SK-N-SH (cell line): ENCODE results near the gene GRIK1. TPM values are rescaled to one million over a fixed set of nuclear protein-coding genes. Genes with fewer than 3 reads are reported as not detected.

Experiments
- CTCF ChIA-PET: fragments of 300-600, 350-600 bp; formaldehyde crosslinking; extraction: SDS; loops from one replicate; lab custom pipeline; 2021; lab: Yijun Ruan, JAX
- POLR2A ChIA-PET: fragments of 350-600 bp; sonication (Branson Sonifier 250); formaldehyde crosslinking; extraction: SDS; loops from one replicate; lab custom pipeline; 2020; ENCODE audit warnings: antibody characterized with exemption, inconsistent platforms; lab: Yijun Ruan, JAX
- DNase-seq: peaks from one replicate; pipeline ENCODE4 v3.0.0; 2012
- H2AFZ ChIP-seq: fragments of 200-600 bp; sonication (generic); 2 replicates; pipeline ENCODE4 v1.8.1; 2016; ENCODE audit warnings: antibody characterized with exemption, mild to moderate bottlenecking, low read depth
- H3F3A ChIP-seq: fragments of 200-600 bp; sonication (generic); replicated peaks from 2 replicates; pipeline ENCODE3; 2016; ENCODE audit warnings: antibody characterized with exemption, mild to moderate bottlenecking; ENCODE audit not compliant: insufficient read depth
- H3K27ac ChIP-seq, 2 experiments: fragments of 200-500 bp in 1 of 2; fragments of 200-600 bp in 1 of 2; sonication (Bioruptor generic) in 1 of 2; sonication (generic), shearing (Covaris generic) in 1 of 2; 2 replicates each; pipeline versions ENCODE4 v1.5.1 to v1.6.1; 2014 to 2016; ENCODE audit warnings: low read depth in 2 of 2, inconsistent platforms in 1 of 2, low read length in 1 of 2, mild to moderate bottlenecking in 1 of 2, mixed read lengths in 1 of 2
- H3K27me3 ChIP-seq: fragments of 200-600 bp; sonication (generic), shearing (Covaris generic); 2 replicates; pipeline ENCODE4 v1.6.1; 2016; ENCODE audit warnings: mixed run types; ENCODE audit not compliant: insufficient read depth
- H3K36me3 ChIP-seq, 2 experiments: fragments of 200-500 bp in 1 of 2; fragments of 200-600 bp in 1 of 2; sonication (Bioruptor generic) in 1 of 2; sonication (generic) in 1 of 2; replicated peaks in 1 of 2; 2 replicates each; pipeline versions ENCODE3 to v1.5.1; 2014 to 2016; ENCODE audit warnings: low read length in 1 of 2, mild to moderate bottlenecking in 1 of 2; ENCODE audit not compliant: insufficient read depth in 2 of 2, control insufficient read depth in 1 of 2
- H3K4me1 ChIP-seq, 2 experiments: fragments of 200-500 bp in 1 of 2; fragments of 200-600 bp in 1 of 2; sonication (Bioruptor generic) in 1 of 2; sonication (generic), shearing (Covaris generic) in 1 of 2; 2 replicates each; pipeline versions ENCODE4 v1.5.1 to v1.6.1; 2014 to 2016; ENCODE audit warnings: low read depth in 1 of 2, low read length in 1 of 2, mixed run types in 1 of 2; ENCODE audit not compliant: insufficient read depth in 2 of 2, control insufficient read depth in 1 of 2
- H3K4me2 ChIP-seq: fragments of 200-600 bp; sonication (generic), shearing (Covaris generic); 2 replicates; pipeline ENCODE4 v1.6.1; 2017; ENCODE audit warnings: mixed run types
- H3K4me3 ChIP-seq, 2 experiments: fragments of 200-500 bp in 1 of 2; fragments of 200-600 bp in 1 of 2; sonication (Bioruptor generic) in 1 of 2; sonication (generic), shearing (Covaris generic) in 1 of 2; 2 replicates each; pipeline versions ENCODE4 v1.5.1 to v1.8.1; 2014 to 2016; ENCODE audit warnings: low read depth in 2 of 2, inconsistent platforms in 1 of 2, low read length in 1 of 2, mild to moderate bottlenecking in 1 of 2, mixed read lengths in 1 of 2, moderate library complexity in 1 of 2
- H3K79me2 ChIP-seq: fragments of 200-600 bp; sonication (generic); 2 replicates; pipeline ENCODE4 v1.8.1; 2017; ENCODE audit warnings: mild to moderate bottlenecking; ENCODE audit not compliant: insufficient read depth
- H3K9ac ChIP-seq: fragments of 200-600 bp; sonication (generic); 2 replicates; pipeline ENCODE4 v1.6.1; 2017; ENCODE audit warnings: mixed run types
- H3K9me2 ChIP-seq: fragments of 200-600 bp; sonication (generic); 2 replicates; pipeline ENCODE4 v1.6.1; 2017; ENCODE audit warnings: mixed run types
- H3K9me3 ChIP-seq: fragments of 200-600 bp; sonication (generic); 2 replicates; pipeline ENCODE4 v1.6.1; 2017; ENCODE audit warnings: mixed run types, mild to moderate bottlenecking, moderate library complexity
- H4K20me1 ChIP-seq: fragments of 200-600 bp; sonication (generic); 2 replicates; pipeline ENCODE4 v1.6.1; 2017; ENCODE audit warnings: mild to moderate bottlenecking, mixed run types; ENCODE audit not compliant: insufficient read depth
- CHD2 ChIP-seq: fragments of 150-350 bp; IDR thresholded peaks from 2 replicates; pipeline ENCODE4 v1.6.1; 2018; ENCODE audit warnings: low read length; ENCODE audit not compliant: partially characterized antibody
- ELF1 ChIP-seq: IDR thresholded peaks from 2 replicates; pipeline ENCODE4 v1.4.0; 2012
- EP300 ChIP-seq, 2 experiments: IDR thresholded peaks; 2 replicates each; pipeline versions ENCODE4 v1.4.0 to v1.6.1; 2012; ENCODE audit warnings: borderline replicate concordance in 1 of 2, low read depth in 1 of 2, low read length in 1 of 2
- EZH2phosphoT487 ChIP-seq: fragments of 200-600 bp; sonication (generic); IDR thresholded peaks from 2 replicates; pipeline ENCODE4 v1.6.1; 2017; ENCODE audit warnings: low read depth, mixed run types, mild to moderate bottlenecking, antibody characterized with exemption, moderate library complexity, borderline replicate concordance
- FOXM1 ChIP-seq: IDR thresholded peaks from 2 replicates; pipeline ENCODE4 v1.4.0; 2012; ENCODE audit warnings: low read depth, mild to moderate bottlenecking
- GABPA ChIP-seq: IDR thresholded peaks from 2 replicates; pipeline ENCODE4 v1.4.0; 2012; ENCODE audit warnings: low read depth, mild to moderate bottlenecking
- GATA2 ChIP-seq: sonication (generic); formaldehyde crosslinking; IDR thresholded peaks from 2 replicates; pipeline ENCODE4 v1.5.0; 2020; ENCODE audit warnings: mild to moderate bottlenecking, missing genetic modification reagents
- IRF3 ChIP-seq: fragments of 150-350 bp; IDR thresholded peaks from 2 replicates; pipeline ENCODE4 v1.6.1; 2016; ENCODE audit warnings: mild to moderate bottlenecking, low read depth, low read length
- MAX ChIP-seq: IDR thresholded peaks from 2 replicates; pipeline ENCODE4 v1.4.0; 2012; ENCODE audit warnings: low read depth
- MEF2A ChIP-seq: IDR thresholded peaks from 2 replicates; pipeline ENCODE4 v1.4.0; 2012; ENCODE audit warnings: low read depth, borderline replicate concordance
- NRF1 ChIP-seq: IDR thresholded peaks from 2 replicates; pipeline ENCODE4 v1.6.1; 2012; ENCODE audit warnings: low read depth, mild to moderate bottlenecking, low read length
- RAD21 ChIP-seq: IDR thresholded peaks from 2 replicates; pipeline ENCODE4 v1.6.1; 2012; ENCODE audit warnings: mild to moderate bottlenecking, low read length
- REST ChIP-seq: IDR thresholded peaks from 2 replicates; pipeline ENCODE4 v1.6.1; 2012; ENCODE audit warnings: mild to moderate bottlenecking, low read depth, low read length, moderate library complexity
- TAF1 ChIP-seq: IDR thresholded peaks from 2 replicates; pipeline ENCODE4 v1.6.1; 2012; ENCODE audit warnings: low read depth, mild to moderate bottlenecking, low read length, moderate library complexity, borderline replicate concordance
- USF1 ChIP-seq: IDR thresholded peaks from 2 replicates; pipeline ENCODE4 v1.4.0; 2012; ENCODE audit warnings: low read depth, borderline replicate concordance
- USF2 ChIP-seq: fragments of 150-350 bp; IDR thresholded peaks from 2 replicates; pipeline ENCODE4 v1.6.1; 2017; ENCODE audit warnings: antibody characterized with exemption, low read length, low read depth, borderline replicate concordance
- WGBS: methylation state at CpG from one replicate; pipeline ENCODE4 v1.1.6; 2017; ENCODE audit warnings: low lambda C conversion rate; 5-methylcytosine and 5-hydroxymethylcytosine counted together
- polyA plus RNA-seq, 3 experiments: library from polyadenylated mRNA; depleted of rRNA; stranded (reverse); fragments of >200 nt; gene quantifications; 2 replicates each; pipeline ENCODE4 v1.2.3, GENCODE V29; 2012

The GRIK1 gene
- polyA plus RNA-seq, 1 of the 3 experiments (the other 2 are of a cell fraction): not detected

DNA sequence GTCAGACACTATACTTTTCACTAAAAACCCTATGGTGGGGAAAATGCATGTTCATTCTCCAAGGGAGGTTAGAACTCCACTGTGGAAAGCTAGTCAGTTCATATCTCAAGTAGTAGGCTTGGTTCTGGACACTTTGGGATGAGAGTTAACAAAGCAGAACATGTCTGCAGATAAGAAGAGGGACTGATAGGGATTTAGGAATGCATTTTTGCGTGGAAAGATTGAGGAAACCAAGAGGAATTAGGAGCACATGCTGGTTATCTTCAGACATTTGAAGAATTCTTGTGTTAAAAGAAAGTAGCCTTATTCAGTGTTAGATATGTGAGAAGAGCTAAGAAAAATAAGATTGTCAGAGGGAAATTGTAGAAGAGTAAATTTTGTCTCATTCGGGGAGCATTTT lies 1.2 kb upstream of the GRIK1 start:
- Histone ChIP-seq H3F3A (no peaks in the 10 kb centered on the region), H3K4me3 (no peak overlapping the region), H3K79me2 (no peaks in the 10 kb centered on the region), H3K27ac (no peak overlapping the region), H4K20me1 (no peaks in the 10 kb centered on the region), H3K36me3 (no peaks in the 10 kb centered on the region), H3K27me3 (peaks cover 26% of the 10 kb centered on the region), H3K9me3 (no peaks in the 10 kb centered on the region)
- POLR2A ChIA-PET: no interaction called here
- no peak for TF ChIP-seq USF2
- TF ChIP-seq FOXM1: no peak
- TF ChIP-seq MAX: no peak
- no peak for TF ChIP-seq MEF2A
- no peak for TF ChIP-seq ELF1
- TF ChIP-seq NRF1: no peak
- no peak for TF ChIP-seq REST
- TF ChIP-seq GATA2 (CRISPR knock-in tag): no peak
- TF ChIP-seq CHD2: no peak
- no peak for TF ChIP-seq USF1
- no peak for TF ChIP-seq IRF3
- TF ChIP-seq EZH2phosphoT487: no peak
- no peak for TF ChIP-seq TAF1
- no peak for TF ChIP-seq RAD21
- TF ChIP-seq EP300 (IDR thresholded peaks at IDR 0.05; ENCODE audit: borderline replicate concordance in 1 of 2, low read depth in 1 of 2, low read length in 1 of 2): no peak
- TF ChIP-seq GABPA: no peak
- TF ChIP-seq, all 33 proteins: peak for 0
- H2AFZ ChIP-seq: no peak overlapping the region
- H3K9ac ChIP-seq: no peak overlapping the region
- no peaks in the 10 kb centered on the region for H3K9me2 ChIP-seq
- 2% methylated on average over 2 of the region's 2 CpGs for WGBS
- no peak for DNase-seq
- no peaks in the 10 kb centered on the region for H3K4me1 ChIP-seq
- H3K4me2 ChIP-seq: no peak overlapping the region
- CTCF ChIA-PET: interaction anchor here (1.7 kb wide), 1 partner anchor 10 kb away, joined by 4 read pairs; no protein-coding TSS in a partner anchor
